Astrocyte (in vitro differentiated cells and primary cell): ENCODE results near the gene MATCAP1. TPM values are rescaled to one million over a fixed set of nuclear protein-coding genes. Genes with fewer than 3 reads are reported as not detected.

ENCODE experiments used
- DNase-seq: peaks from one replicate; pipeline ENCODE4 v3.0.0-alpha.2; 2010; ENCODE audit warnings: low read depth
- FAIRE-seq: peaks from 2 replicates; lab custom pipeline; 2011; peaks lifted over from hg19 to GRCh38; lab: Jason Lieb, UNC
- H2AFZ ChIP-seq: 2 replicates; pipeline ENCODE4 v1.6.0; 2012; ENCODE audit warnings: low read depth, low read length, inconsistent platforms
- H3K27ac ChIP-seq: 2 replicates; pipeline ENCODE4 v1.5.1; 2011; ENCODE audit warnings: low read depth, low read length, inconsistent platforms
- H3K27me3 ChIP-seq: 2 replicates; pipeline ENCODE4 v1.6.0; 2011; ENCODE audit warnings: low read length, inconsistent platforms; ENCODE audit not compliant: insufficient read depth
- H3K36me3 ChIP-seq: 2 replicates; pipeline ENCODE4 v1.5.1; 2011; ENCODE audit warnings: low read length, inconsistent platforms; ENCODE audit not compliant: insufficient read depth
- H3K4me1 ChIP-seq: 2 replicates; pipeline ENCODE4 v1.5.1; 2011; ENCODE audit warnings: low read length, inconsistent platforms; ENCODE audit not compliant: insufficient read depth
- H3K4me2 ChIP-seq: 2 replicates; pipeline ENCODE4 v1.6.0; 2012; ENCODE audit warnings: low read length, inconsistent platforms
- H3K4me3 ChIP-seq: 2 replicates; pipeline ENCODE4 v1.5.1; 2011; ENCODE audit warnings: low read depth, mild to moderate bottlenecking, low read length, inconsistent platforms; ENCODE audit not compliant: insufficient read depth
- H3K79me2 ChIP-seq: 2 replicates; pipeline ENCODE4 v1.6.0; 2012; ENCODE audit warnings: mild to moderate bottlenecking, low read length, inconsistent platforms; ENCODE audit not compliant: insufficient read depth
- H3K9ac ChIP-seq: 2 replicates; pipeline ENCODE4 v1.6.0; 2012; ENCODE audit warnings: mild to moderate bottlenecking, low read length, inconsistent platforms
- H3K9me3 ChIP-seq: 2 replicates; pipeline ENCODE4 v1.5.1; 2012; ENCODE audit warnings: low read depth, mild to moderate bottlenecking, low read length, inconsistent platforms; ENCODE audit not compliant: insufficient read depth
- H4K20me1 ChIP-seq: 2 replicates; pipeline ENCODE4 v1.6.0; 2012; ENCODE audit warnings: low read length, inconsistent platforms; ENCODE audit not compliant: insufficient read depth
- H3K27ac Mint-ChIP-seq: one replicate; pipeline ENCODE4 v1.8.0; 2021; ENCODE audit warnings: mild to moderate bottlenecking, mixed read lengths; ENCODE audit not compliant: unreplicated experiment
- H3K27me3 Mint-ChIP-seq: one replicate; pipeline ENCODE4 v1.8.0; 2021; ENCODE audit warnings: low read depth, mixed read lengths; ENCODE audit not compliant: unreplicated experiment
- H3K36me3 Mint-ChIP-seq: one replicate; pipeline ENCODE4 v1.8.0; 2021; ENCODE audit warnings: low read depth, mixed read lengths; ENCODE audit not compliant: unreplicated experiment
- H3K4me1 Mint-ChIP-seq: one replicate; pipeline ENCODE4 v1.8.0; 2021; ENCODE audit warnings: low read depth, mixed read lengths; ENCODE audit not compliant: unreplicated experiment
- H3K4me3 Mint-ChIP-seq: one replicate; pipeline ENCODE4 v1.8.0; 2021; ENCODE audit warnings: mild to moderate bottlenecking, moderate library complexity, mixed read lengths; ENCODE audit not compliant: unreplicated experiment
- H3K9me3 Mint-ChIP-seq: one replicate; pipeline ENCODE4 v1.8.0; 2021; ENCODE audit warnings: mild to moderate bottlenecking, mixed read lengths; ENCODE audit not compliant: unreplicated experiment
- CTCF ChIP-seq: IDR thresholded peaks from 2 replicates; pipeline ENCODE4 v1.5.1; 2011; ENCODE audit warnings: low read depth, mild to moderate bottlenecking, inconsistent platforms, low read length, moderate library complexity; ENCODE audit not compliant: insufficient read depth
- EZH2 ChIP-seq: IDR thresholded peaks from 2 replicates; pipeline ENCODE4 v1.6.1; 2012; ENCODE audit warnings: mild to moderate bottlenecking, low read length, inconsistent platforms; ENCODE audit not compliant: insufficient read depth
- total RNA-seq: library from RNA; stranded (reverse); gene quantifications from 2 replicates; pipeline ENCODE4 v1.2.1, GENCODE V29; 2021

The MATCAP1 gene
- total RNA-seq, 1 donor from 2014 or later: 26.1 TPM

DNA sequence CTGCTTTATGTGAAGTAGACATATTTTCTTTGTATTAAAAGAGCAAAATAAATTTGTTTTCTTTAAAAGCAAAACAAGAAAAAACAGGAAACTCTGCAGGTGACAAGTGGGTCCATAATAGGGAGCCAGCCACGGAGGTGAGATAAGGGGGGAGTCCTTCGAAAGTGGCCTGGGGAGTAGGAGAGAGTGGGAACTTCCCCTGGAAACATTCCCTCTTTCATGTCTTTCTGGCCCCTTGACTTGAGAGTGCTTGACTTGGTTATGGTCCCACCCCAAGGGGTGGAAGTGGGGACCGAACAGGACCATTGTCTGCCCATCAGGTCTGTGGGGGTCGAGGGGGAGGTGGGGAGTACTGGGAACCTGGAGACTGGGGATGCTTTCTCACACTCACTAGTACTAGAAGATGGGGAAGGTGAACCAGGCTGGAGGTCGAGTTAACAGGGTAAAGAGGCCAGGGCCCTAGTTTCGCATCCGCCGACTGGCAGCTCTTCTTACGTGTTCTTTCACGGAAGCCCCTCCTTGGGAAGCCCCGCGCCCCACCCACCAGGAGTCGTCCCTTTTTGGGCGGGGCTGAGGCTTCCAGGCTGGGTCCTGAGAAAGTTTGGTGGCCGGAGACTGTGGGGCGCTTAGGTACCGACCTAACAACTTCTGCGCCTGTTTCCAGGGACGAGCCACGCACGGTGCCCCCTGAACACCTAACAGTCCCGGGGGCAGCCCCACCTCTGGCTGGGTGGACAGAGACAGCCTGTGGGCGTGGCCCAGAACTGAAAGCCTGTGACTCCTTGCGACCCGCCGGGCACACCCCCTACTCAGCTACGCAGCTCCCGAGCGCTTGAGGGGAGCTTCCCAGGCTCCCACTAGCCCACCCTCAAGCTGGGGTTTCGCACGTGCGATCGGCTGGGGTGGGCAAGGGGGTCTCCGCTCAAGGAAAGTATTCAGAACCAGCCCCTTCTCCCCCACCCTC, 24.8 kb downstream of the MATCAP1 start:
- H3K36me3 ChIP-seq: no peaks in the 10 kb centered on the region
- TF ChIP-seq EZH2: no peak
- no peak overlapping the region for H3K27ac ChIP-seq
- H3K4me3 ChIP-seq: peak overlapping the region; percentile 71
- H3K27me3 ChIP-seq: peaks cover 54% of the 10 kb centered on the region
- H3K27ac Mint-ChIP-seq: peak overlapping the region; percentile 77
- no peaks in the 10 kb centered on the region for H3K9me3 ChIP-seq
- H3K9ac ChIP-seq: peak overlapping the region; percentile 72
- H3K4me2 ChIP-seq: peak overlapping the region; percentile 100
- H3K36me3 Mint-ChIP-seq: peaks cover 4% of the 10 kb centered on the region
- no peaks in the 10 kb centered on the region for H3K79me2 ChIP-seq
- peaks cover 32% of the 10 kb centered on the region for H3K4me1 ChIP-seq
- peaks cover 57% of the 10 kb centered on the region for H3K27me3 Mint-ChIP-seq
- peaks cover 61% of the 10 kb centered on the region for H4K20me1 ChIP-seq
- peak overlapping the region; percentile 91 for H3K4me3 Mint-ChIP-seq
- H3K9me3 Mint-ChIP-seq: peaks cover 17% of the 10 kb centered on the region
- H3K4me1 Mint-ChIP-seq: no peaks in the 10 kb centered on the region
- peak overlapping the region; percentile 79 for H2AFZ ChIP-seq
- DNase-seq (no peak), FAIRE-seq (no peak)

DNA sequence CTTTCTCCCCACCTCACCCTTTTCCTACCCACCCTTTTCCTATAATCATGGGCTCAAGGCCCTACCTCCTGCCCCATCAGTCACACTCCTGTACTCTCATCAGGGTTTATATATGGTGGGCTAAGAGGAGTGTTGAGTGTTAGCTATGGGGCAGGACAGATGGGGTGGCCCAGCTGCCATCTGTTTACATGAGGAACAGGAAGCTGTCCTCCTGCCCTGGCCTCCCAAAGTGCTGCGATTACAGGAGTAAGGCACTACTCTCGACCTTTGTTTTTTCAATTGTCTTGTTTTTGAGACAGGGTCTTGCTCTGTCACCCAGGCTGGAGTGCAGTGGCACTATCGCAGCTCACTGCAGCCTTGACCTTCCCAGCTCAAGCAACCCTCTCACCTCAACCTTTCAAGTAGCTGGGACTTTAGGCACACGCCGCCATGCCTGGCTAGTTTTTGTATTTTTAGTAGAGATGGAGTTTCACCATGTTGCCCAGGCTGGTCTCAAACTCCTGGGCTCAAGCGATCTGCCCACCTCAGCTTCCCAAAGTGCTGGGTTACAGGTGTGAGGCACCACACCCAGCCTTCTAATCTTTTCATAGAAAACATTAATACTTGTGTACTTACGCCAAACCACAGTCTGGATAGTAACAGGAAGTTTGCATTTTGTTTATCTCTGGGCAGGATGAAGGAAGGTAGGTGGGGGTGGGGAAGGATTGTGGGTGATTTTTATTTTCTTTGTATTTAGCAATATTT, 25.7 kb downstream of the MATCAP1 start:
- TF ChIP-seq EZH2: no peak
- TF ChIP-seq CTCF: no peak
- H3K9me3 Mint-ChIP-seq: peaks cover 19% of the 10 kb centered on the region
- no peak overlapping the region for H3K27ac Mint-ChIP-seq
- H3K36me3 Mint-ChIP-seq: peaks cover 4% of the 10 kb centered on the region
- no peak for DNase-seq
- Histone ChIP-seq H3K27me3 (peaks cover 48% of the 10 kb centered on the region), H3K4me1 (peaks cover 23% of the 10 kb centered on the region), H4K20me1 (peaks cover 56% of the 10 kb centered on the region), H3K79me2 (no peaks in the 10 kb centered on the region), H3K4me2 (no peak overlapping the region), H3K9me3 (no peaks in the 10 kb centered on the region), H3K9ac (no peak overlapping the region), H3K27ac (no peak overlapping the region), H2AFZ (no peak overlapping the region), H3K4me3 (no peak overlapping the region), H3K36me3 (no peaks in the 10 kb centered on the region)
- H3K4me3 Mint-ChIP-seq: no peak overlapping the region
- H3K4me1 Mint-ChIP-seq: no peaks in the 10 kb centered on the region
- FAIRE-seq: no peak
- peaks cover 64% of the 10 kb centered on the region for H3K27me3 Mint-ChIP-seq

- Mint-ChIP-seq H3K27me3 (peaks cover 67% of the 10 kb centered on the region), H3K9me3 (peaks cover 18% of the 10 kb centered on the region), H3K36me3 (peaks cover 7% of the 10 kb centered on the region), H3K4me1 (no peaks in the 10 kb centered on the region), H3K4me3 (no peak overlapping the region), H3K27ac (no peak overlapping the region)
- no peak for DNase-seq
- Histone ChIP-seq H3K4me2 (no peak overlapping the region), H3K27me3 (peaks cover 42% of the 10 kb centered on the region), H2AFZ (no peak overlapping the region), H3K79me2 (no peaks in the 10 kb centered on the region), H3K36me3 (no peaks in the 10 kb centered on the region), H3K27ac (no peak overlapping the region), H4K20me1 (peaks cover 51% of the 10 kb centered on the region), H3K4me1 (peaks cover 16% of the 10 kb centered on the region), H3K9me3 (no peaks in the 10 kb centered on the region), H3K4me3 (no peak overlapping the region), H3K9ac (no peak overlapping the region)
- no peak for TF ChIP-seq CTCF
- no peak for TF ChIP-seq EZH2
- no peak for FAIRE-seq
Measured at GRCh38 chr16:67157106-67157748, 26.5 kb downstream of the MATCAP1 start.
